Naive thymus-derived CD8-positive, alpha-beta T cell (primary cell): ENCODE measurements around the gene TRPM2. TPM values are rescaled to one million over a fixed set of nuclear protein-coding genes. Genes with fewer than 3 reads are reported as not detected.
"Not testable (repeated sequence)": the region's sequence is repeated elsewhere in the genome, so short reads cannot be mapped to it uniquely, and the experiment has no call there.

Experiments
- ATAC-seq, 2 donors: fragments of 150-1000 bp; cut with Tn5 transposase in 1 of 2; sonication (Bioruptor Pico), chemical (Tn5 transposase) in 1 of 2; 1 replicate in 1 of 2; 2 replicates in 1 of 2; pipeline ENCODE4 v1.10.0; 2021; ENCODE audit warnings: mild to moderate bottlenecking in 2 of 2, moderate library complexity in 2 of 2
- POLR2A ChIA-PET: fragments of 350-600 bp; sonication (Branson Sonifier 250); formaldehyde crosslinking; loops from one replicate; lab custom pipeline; 2021; ENCODE audit warnings: antibody characterized with exemption; lab: Charles Lee
- DNase-seq, 10 donors: peaks; one replicate each; pipeline versions ENCODE4 v3.0.0 to v3.0.0-alpha.2; 2020 to 2022
- H3K27ac Mint-ChIP-seq, 10 donors: one replicate each; pipeline ENCODE4 v1.8.0; 2020 to 2022; ENCODE audit warnings: mild to moderate bottlenecking in 10 of 10, mixed read lengths in 10 of 10, moderate library complexity in 4 of 10, inconsistent platforms in 1 of 10
- H3K27me3 Mint-ChIP-seq, 5 donors: one replicate each; pipeline ENCODE4 v1.8.0; 2021 to 2022; ENCODE audit warnings: mixed read lengths in 5 of 5
- H3K36me3 Mint-ChIP-seq, 3 donors: one replicate each; pipeline ENCODE4 v1.8.0; 2020 to 2022; ENCODE audit warnings: mixed read lengths in 3 of 3, mild to moderate bottlenecking in 2 of 3, inconsistent platforms in 1 of 3
- H3K4me1 Mint-ChIP-seq, 4 donors: one replicate each; pipeline ENCODE4 v1.8.0; 2021 to 2022; ENCODE audit warnings: mixed read lengths in 4 of 4
- H3K4me3 Mint-ChIP-seq, 10 donors: one replicate each; pipeline ENCODE4 v1.8.0; 2020 to 2022; ENCODE audit warnings: mild to moderate bottlenecking in 10 of 10, mixed read lengths in 10 of 10, moderate library complexity in 6 of 10, inconsistent platforms in 1 of 10
- H3K9me3 Mint-ChIP-seq, 9 donors: one replicate each; pipeline ENCODE4 v1.8.0; 2020 to 2022; ENCODE audit warnings: mixed read lengths in 9 of 9, mild to moderate bottlenecking in 3 of 9, inconsistent platforms in 1 of 9, moderate library complexity in 1 of 9
- polyA plus RNA-seq, 3 donors: library from polyadenylated mRNA; unstranded; fragments of 300-500 nt; fragmentation: Illumina TruSeq; gene quantifications; one replicate each; pipeline ENCODE4 v1.2.3, GENCODE V29; 2021
- total RNA-seq, 8 experiments: library from RNA in 2 of 8; stranded (reverse) in 2 of 8; gene quantifications; one replicate each; pipeline ENCODE4 v1.2.3 and lab custom pipeline; 2021 to 2026

The TRPM2 gene
- total and polyA plus RNA-seq, 5 experiments from 2014 or later, result 0.20 to 1.2 (median 0.37) TPM

GRCh38 chr21:44413566-44414290, 60.3 kb downstream of the TRPM2 start:
- Mint-ChIP-seq H3K4me3 (no peak overlapping the region), H3K4me1 (no peaks in the 10 kb centered on the region), H3K9me3 (peaks cover 0 to 3% (median 0%) of the 10 kb centered on the region in 9 donors), H3K27ac (no peak overlapping the region), H3K36me3 (peaks cover 0 to 2% (median 0%) of the 10 kb centered on the region in 3 donors), H3K27me3 (no peaks in the 10 kb centered on the region)
- POLR2A ChIA-PET, result no interaction called here
- DNase-seq (peak in 1 of 10 donors; percentile 13), ATAC-seq (no peak)

- Mint-ChIP-seq H3K27me3 (no peaks in the 10 kb centered on the region), H3K36me3 (no peaks in the 10 kb centered on the region), H3K9me3 (peaks cover 0 to 6% (median 0%) of the 10 kb centered on the region in 9 donors), H3K27ac (no peak overlapping the region), H3K4me1 (peaks cover 0 to 3% (median 0%) of the 10 kb centered on the region in 4 donors), H3K4me3 (no peak overlapping the region)
- DNase-seq (peak in 1 of 10 donors; percentile 8), ATAC-seq (no peak)
- POLR2A ChIA-PET, result no interaction called here
These were observed 61.1 kb downstream of the TRPM2 start for GRCh38 chr21:44414291-44415072.

- H3K27ac Mint-ChIP-seq, result no peak overlapping the region
- H3K4me3 Mint-ChIP-seq, result no peak overlapping the region
- H3K9me3 Mint-ChIP-seq, result peaks cover 0 to 11% (median 0%) of the 10 kb centered on the region in 9 donors
- POLR2A ChIA-PET, result interaction anchor here (1.1 kb wide), 1 partner anchor 77 kb away, joined by 4 read pairs; no protein-coding TSS in a partner anchor
- H3K36me3 Mint-ChIP-seq, result no peaks in the 10 kb centered on the region
- peaks cover 0 to 4% (median 0%) of the 10 kb centered on the region in 4 donors for H3K4me1 Mint-ChIP-seq
- no peak for ATAC-seq
- peak in 1 of 10 donors; percentile 3 for DNase-seq
- no peaks in the 10 kb centered on the region for H3K27me3 Mint-ChIP-seq
These were observed 61.9 kb downstream of the TRPM2 start for GRCh38 chr21:44415073-44416025.

GRCh38 chr21:44416193-44416592, 62.8 kb downstream of the TRPM2 start:
- no peaks in the 10 kb centered on the region for H3K27me3 Mint-ChIP-seq
- POLR2A ChIA-PET, result interaction anchor here (1.1 kb wide), 1 partner anchor 78 kb away, joined by 4 read pairs; no protein-coding TSS in a partner anchor
- peaks cover 0 to 11% (median 0%) of the 10 kb centered on the region in 9 donors for H3K9me3 Mint-ChIP-seq
- ATAC-seq (no peak), DNase-seq (peak in 2 of 10 donors; percentile 1 to 43)
- H3K4me3 Mint-ChIP-seq, result no peak overlapping the region
- no peak overlapping the region for H3K27ac Mint-ChIP-seq
- H3K4me1 Mint-ChIP-seq, result peaks cover 0 to 4% (median 0%) of the 10 kb centered on the region in 4 donors
- no peaks in the 10 kb centered on the region for H3K36me3 Mint-ChIP-seq

GRCh38 chr21:44417621-44418107, 64.2 kb downstream of the TRPM2 start:
- POLR2A ChIA-PET, ATAC-seq, H3K27me3 Mint-ChIP-seq, H3K27ac Mint-ChIP-seq, H3K4me3 Mint-ChIP-seq, H3K36me3 Mint-ChIP-seq, H3K4me1 Mint-ChIP-seq: not testable (repeated sequence)
- peaks cover 0 to 11% (median 0%) of the 10 kb centered on the region in 9 donors for H3K9me3 Mint-ChIP-seq
- DNase-seq, result peak in 1 of 10 donors; percentile 7

- H3K36me3 Mint-ChIP-seq, result no peaks in the 10 kb centered on the region
- H3K9me3 Mint-ChIP-seq, result peaks cover 0 to 11% (median 0%) of the 10 kb centered on the region in 9 donors
- H3K27ac Mint-ChIP-seq, result no peak overlapping the region
- DNase-seq (peak in 1 of 10 donors; percentile 11), ATAC-seq (no peak)
- H3K27me3 Mint-ChIP-seq, result no peaks in the 10 kb centered on the region
- peaks cover 0 to 4% (median 0%) of the 10 kb centered on the region in 4 donors for H3K4me1 Mint-ChIP-seq
- POLR2A ChIA-PET, result no interaction called here
- no peak overlapping the region for H3K4me3 Mint-ChIP-seq
These were observed 64.9 kb downstream of the TRPM2 start for GRCh38 chr21:44418108-44418875.

DNA sequence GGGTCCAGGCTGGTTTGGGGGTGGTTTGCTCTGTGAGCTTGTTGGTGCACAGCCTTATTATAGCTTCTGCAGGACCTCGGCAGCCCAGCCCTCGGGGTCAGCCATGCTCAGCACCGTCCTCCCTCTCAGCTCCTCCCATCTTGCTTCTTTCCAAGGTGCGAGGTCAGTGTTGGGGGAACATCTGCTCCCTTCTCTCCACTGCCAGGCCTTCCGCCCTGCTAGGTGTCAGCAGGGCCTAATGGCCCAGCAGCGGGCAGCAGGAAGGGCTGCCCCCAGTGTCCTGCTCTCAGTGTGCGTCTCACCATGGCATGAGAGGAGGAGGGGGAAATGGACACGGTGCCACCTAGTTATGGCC, 65.4 kb downstream of the TRPM2 start:
- POLR2A ChIA-PET, result no interaction called here
- ATAC-seq, result no peak
- DNase-seq, result peak in 1 of 10 donors; percentile 32
- Mint-ChIP-seq H3K4me3 (no peak overlapping the region), H3K4me1 (peaks cover 0 to 4% (median 0%) of the 10 kb centered on the region in 4 donors), H3K27ac (no peak overlapping the region), H3K9me3 (peaks cover 0 to 11% (median 0%) of the 10 kb centered on the region in 9 donors), H3K27me3 (no peaks in the 10 kb centered on the region), H3K36me3 (no peaks in the 10 kb centered on the region)

GRCh38 chr21:44419679-44420078, 66.3 kb downstream of the TRPM2 start:
- POLR2A ChIA-PET, result no interaction called here
- Mint-ChIP-seq H3K36me3 (no peaks in the 10 kb centered on the region), H3K27ac (peak overlapping the region in 1 of 10 donors; percentile 31), H3K9me3 (peaks cover 0 to 11% (median 0%) of the 10 kb centered on the region in 9 donors), H3K4me1 (peaks cover 0 to 4% (median 0%) of the 10 kb centered on the region in 4 donors), H3K4me3 (no peak overlapping the region), H3K27me3 (no peaks in the 10 kb centered on the region)
- ATAC-seq (no peak), DNase-seq (no peak)

- DNase-seq (peak in 1 of 10 donors; percentile 45), ATAC-seq (no peak)
- no peaks in the 10 kb centered on the region for H3K27me3 Mint-ChIP-seq
These were observed 67.2 kb downstream of the TRPM2 start for GRCh38 chr21:44420416-44421205.

DNA sequence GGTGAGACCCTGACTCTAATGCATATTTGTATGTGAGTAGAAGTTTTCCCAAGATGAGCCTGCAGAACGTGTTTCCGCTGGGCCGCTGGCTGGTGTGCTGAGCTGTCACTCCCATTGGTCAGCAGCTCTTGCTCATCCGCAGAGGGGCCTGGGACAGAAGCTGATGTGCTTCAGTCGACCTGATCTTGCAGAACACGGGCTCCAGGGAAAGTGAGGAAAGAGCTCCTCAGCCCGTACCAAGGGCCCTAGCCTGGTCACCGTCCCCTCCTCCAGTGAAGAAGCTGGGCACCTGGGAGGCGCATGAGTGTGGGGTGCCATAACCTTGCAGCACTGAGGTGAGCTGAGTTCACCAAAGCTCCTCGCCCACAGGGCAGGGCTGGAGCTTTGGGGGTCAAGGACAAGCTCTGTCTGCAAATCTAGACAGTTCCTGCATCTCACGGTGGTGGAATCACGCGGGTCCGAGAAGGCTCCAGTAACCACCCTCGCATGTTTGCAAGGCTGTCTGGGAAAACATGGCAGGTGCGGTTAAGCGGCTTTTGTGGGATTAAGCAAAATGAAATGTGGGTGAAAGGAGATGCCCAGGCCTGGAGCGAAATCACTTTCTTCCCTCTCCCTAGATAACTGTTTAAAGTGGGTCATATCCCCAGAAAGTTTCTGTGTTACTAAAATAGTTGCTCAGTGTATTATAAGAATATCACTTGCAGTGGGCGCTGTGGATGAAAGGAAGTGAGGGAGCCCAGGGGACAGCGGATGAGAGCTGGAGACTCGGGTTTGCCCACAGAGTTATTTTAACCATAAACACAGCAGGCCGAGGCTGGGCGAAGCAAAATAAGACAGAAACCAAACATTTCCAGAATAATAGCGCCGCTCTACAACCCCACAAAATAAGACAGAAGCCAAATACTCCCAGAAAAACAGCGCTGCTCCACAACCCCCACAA, 68.8 kb downstream of the TRPM2 start:
- H3K4me1 Mint-ChIP-seq, result peaks cover 0 to 4% (median 0%) of the 10 kb centered on the region in 4 donors
- DNase-seq, result peak in 1 of 10 donors; percentile 13
- no peak overlapping the region for H3K27ac Mint-ChIP-seq
- peaks cover 0 to 11% (median 0%) of the 10 kb centered on the region in 9 donors for H3K9me3 Mint-ChIP-seq
- no peaks in the 10 kb centered on the region for H3K36me3 Mint-ChIP-seq
- no peaks in the 10 kb centered on the region for H3K27me3 Mint-ChIP-seq
- no peak overlapping the region for H3K4me3 Mint-ChIP-seq
- POLR2A ChIA-PET, result no interaction called here
- ATAC-seq, result no peak

More at GRCh38 chr21:44420416-44421205, 67.2 kb downstream of the TRPM2 start:
- Mint-ChIP-seq H3K9me3 (peaks cover 0 to 11% (median 0%) of the 10 kb centered on the region in 9 donors), H3K4me1 (peaks cover 0 to 4% (median 0%) of the 10 kb centered on the region in 4 donors), H3K27ac (no peak overlapping the region), H3K36me3 (no peaks in the 10 kb centered on the region), H3K4me3 (no peak overlapping the region)
- POLR2A ChIA-PET, result no interaction called here
